Natural killer cell (primary cell): ENCODE results near the gene UBXN6. TPM values are rescaled to one million over a fixed set of nuclear protein-coding genes. Genes with fewer than 3 reads are reported as not detected.
A peak's percentile ranks its signal among the peaks of the same experiment; 100 is the strongest.

Experiments used
- ATAC-seq, 3 donors: fragments of 150-1000 bp in 2 of 3; fragments of 200-7000 bp in 1 of 3; cut with Tn5 transposase; 1 replicate in 1 of 3; 2 replicates in 2 of 3; pipeline ENCODE4 v1.10.0; 2021; ENCODE audit warnings: mild to moderate bottlenecking in 2 of 3, moderate library complexity in 2 of 3
- DNase-seq, 2 donors: peaks; one replicate each; pipeline versions ENCODE4 v3.0.0 to v3.0.0-alpha.2; 2013 to 2021; ENCODE audit warnings: mixed read lengths in 1 of 2
- H3K27ac ChIP-seq: one replicate; pipeline ENCODE4 v1.5.1; 2013; ENCODE audit warnings: mild to moderate bottlenecking, low read length
- H3K27me3 ChIP-seq: one replicate; pipeline ENCODE4 v1.6.1; 2013; ENCODE audit warnings: low read length; ENCODE audit not compliant: control insufficient read depth, insufficient read depth
- H3K36me3 ChIP-seq: one replicate; pipeline ENCODE4 v1.6.1; 2013; ENCODE audit warnings: low read length; ENCODE audit not compliant: control insufficient read depth, insufficient read depth
- H3K4me1 ChIP-seq: one replicate; pipeline ENCODE4 v1.6.1; 2013; ENCODE audit warnings: low read length; ENCODE audit not compliant: control insufficient read depth, insufficient read depth
- H3K4me3 ChIP-seq: one replicate; pipeline ENCODE4 v1.5.1; 2013; ENCODE audit warnings: low read length
- H3K9me3 ChIP-seq: one replicate; pipeline ENCODE4 v1.6.1; 2013; ENCODE audit warnings: low read length; ENCODE audit not compliant: control insufficient read depth, insufficient read depth
- H3K27ac Mint-ChIP-seq, 2 donors: one replicate each; pipeline ENCODE4 v1.8.0; 2022; ENCODE audit warnings: mild to moderate bottlenecking in 2 of 2, mixed read lengths in 2 of 2, moderate library complexity in 1 of 2
- H3K27me3 Mint-ChIP-seq, 2 donors: one replicate each; pipeline ENCODE4 v1.8.0; 2022; ENCODE audit warnings: low read depth in 2 of 2, mixed read lengths in 2 of 2
- H3K36me3 Mint-ChIP-seq: one replicate; pipeline ENCODE4 v1.8.0; 2022; ENCODE audit warnings: mixed read lengths
- H3K4me1 Mint-ChIP-seq, 2 donors: one replicate each; pipeline ENCODE4 v1.8.0; 2022; ENCODE audit warnings: mixed read lengths in 2 of 2
- H3K4me3 Mint-ChIP-seq: one replicate; pipeline ENCODE4 v1.8.0; 2022; ENCODE audit warnings: mild to moderate bottlenecking, moderate library complexity, mixed read lengths
- H3K9me3 Mint-ChIP-seq, 2 donors: one replicate each; pipeline ENCODE4 v1.8.0; 2022; ENCODE audit warnings: mixed read lengths in 2 of 2
- WGBS: methylation state at CpG from one replicate; pipeline ENCODE4 v1.1.7; 2013; ENCODE audit warnings: missing lambda C conversion rate; ENCODE audit not compliant: insufficient coverage; 5-methylcytosine and 5-hydroxymethylcytosine counted together
- intact Hi-C: fragments of 100-400 bp; cut with micrococcal nuclease; formaldehyde crosslinking; loops from one replicate; pipeline ENCODE4 v1.14.2; 2022
- total RNA-seq, 4 donors: library from RNA; stranded (reverse); fragments of 120-200 nt in 1 of 4; gene quantifications; one replicate each; pipeline versions ENCODE4 v1.2.3 to v1.2.4, GENCODE V29; 2013 to 2022
- TF ChIP-seq, protein P1 (sequence below): fragments of 200-600 bp; IDR thresholded peaks from one replicate; pipeline ENCODE4 v1.8.0; 2022; ENCODE audit warnings: antibody characterized with exemption

UBXN6 gene
- total RNA-seq, 3 donors from 2014 or later (not counting 1 experiment from before 2014, with no cell fraction given), result 54.3 to 67.7 (median 63.3) TPM

DNA sequence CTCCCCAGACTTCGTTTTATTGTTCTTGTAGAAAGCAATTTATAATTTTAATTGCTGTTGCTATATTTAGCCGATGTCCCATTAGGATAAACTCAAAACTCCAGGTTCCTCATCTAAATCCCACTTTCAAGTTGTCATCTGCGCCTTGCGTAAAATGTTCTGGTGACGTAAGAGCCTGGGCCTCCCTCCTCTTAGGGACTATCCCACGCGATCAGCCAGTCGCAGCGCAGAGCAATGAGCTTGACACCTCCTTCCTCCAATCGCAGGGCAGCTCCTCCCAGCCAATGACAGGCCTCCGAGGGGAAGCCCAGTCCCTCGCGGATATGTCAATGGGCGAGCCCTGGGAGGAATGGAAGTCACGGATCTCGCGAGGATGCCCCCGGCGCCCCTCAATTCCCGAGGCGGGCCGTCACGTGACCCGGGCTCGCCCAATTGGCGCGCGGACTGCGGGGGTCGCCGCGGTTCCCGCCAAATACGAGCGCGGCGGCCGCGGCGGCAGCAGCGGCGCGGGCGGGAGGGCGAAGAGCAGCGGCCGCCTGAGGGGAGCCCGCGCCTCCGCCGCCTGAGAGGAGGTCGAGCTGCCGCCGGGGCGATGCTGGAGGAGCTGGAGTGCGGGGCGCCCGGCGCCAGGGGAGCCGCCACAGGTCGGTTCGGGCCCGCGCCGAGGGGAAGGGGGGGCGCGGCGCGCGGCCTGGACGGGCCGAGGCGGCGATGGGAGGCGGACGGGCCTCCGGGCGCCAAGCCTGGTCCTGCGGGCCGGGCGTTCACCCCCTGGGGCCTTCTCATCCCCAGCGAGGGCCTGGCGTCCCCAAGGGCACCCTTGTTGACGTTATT, 55.2 kb downstream of the UBXN6 start, which contains the start of gene CHAF1A:
TSS of gene CHAF1A (plus strand) at position 470 of the 834 bp plus-strand sequence. CDS start at position 593, 123 bp downstream.
- H3K27me3 Mint-ChIP-seq, result no peaks in the 10 kb centered on the region
- Histone ChIP-seq H3K27me3 (no peaks in the 10 kb centered on the region), H3K4me1 (peaks cover 44% of the 10 kb centered on the region), H3K9me3 (no peaks in the 10 kb centered on the region), H3K36me3 (no peaks in the 10 kb centered on the region), H3K27ac (peak within 1 kb of the TSS; percentile 97), H3K4me3 (peak within 1 kb of the TSS; percentile 68)
- DNase-seq (peak; percentile 97 to 100), ATAC-seq (peak; percentile 86 to 93 (median 86))
- intact Hi-C loops, result loop anchor here (1.0 to 5.0 kb wide), 3 partner anchors 55 to 135 kb away; partner anchors contain the start of gene UBXN6
- peak within 1 kb of the TSS; percentile 94 for H3K4me3 Mint-ChIP-seq
- TF ChIP-seq, protein P1, sequence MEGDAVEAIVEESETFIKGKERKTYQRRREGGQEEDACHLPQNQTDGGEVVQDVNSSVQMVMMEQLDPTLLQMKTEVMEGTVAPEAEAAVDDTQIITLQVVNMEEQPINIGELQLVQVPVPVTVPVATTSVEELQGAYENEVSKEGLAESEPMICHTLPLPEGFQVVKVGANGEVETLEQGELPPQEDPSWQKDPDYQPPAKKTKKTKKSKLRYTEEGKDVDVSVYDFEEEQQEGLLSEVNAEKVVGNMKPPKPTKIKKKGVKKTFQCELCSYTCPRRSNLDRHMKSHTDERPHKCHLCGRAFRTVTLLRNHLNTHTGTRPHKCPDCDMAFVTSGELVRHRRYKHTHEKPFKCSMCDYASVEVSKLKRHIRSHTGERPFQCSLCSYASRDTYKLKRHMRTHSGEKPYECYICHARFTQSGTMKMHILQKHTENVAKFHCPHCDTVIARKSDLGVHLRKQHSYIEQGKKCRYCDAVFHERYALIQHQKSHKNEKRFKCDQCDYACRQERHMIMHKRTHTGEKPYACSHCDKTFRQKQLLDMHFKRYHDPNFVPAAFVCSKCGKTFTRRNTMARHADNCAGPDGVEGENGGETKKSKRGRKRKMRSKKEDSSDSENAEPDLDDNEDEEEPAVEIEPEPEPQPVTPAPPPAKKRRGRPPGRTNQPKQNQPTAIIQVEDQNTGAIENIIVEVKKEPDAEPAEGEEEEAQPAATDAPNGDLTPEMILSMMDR, result no peak
- H3K4me1 Mint-ChIP-seq, result peaks cover 28 to 41% of the 10 kb centered on the region in 2 donors
- no peaks in the 10 kb centered on the region for H3K36me3 Mint-ChIP-seq
- H3K9me3 Mint-ChIP-seq, result no peaks in the 10 kb centered on the region
- under 1% methylated on average over 84 of the region's 84 CpGs for WGBS
- H3K27ac Mint-ChIP-seq, result peak within 1 kb of the TSS; percentile 99 to 100

DNA sequence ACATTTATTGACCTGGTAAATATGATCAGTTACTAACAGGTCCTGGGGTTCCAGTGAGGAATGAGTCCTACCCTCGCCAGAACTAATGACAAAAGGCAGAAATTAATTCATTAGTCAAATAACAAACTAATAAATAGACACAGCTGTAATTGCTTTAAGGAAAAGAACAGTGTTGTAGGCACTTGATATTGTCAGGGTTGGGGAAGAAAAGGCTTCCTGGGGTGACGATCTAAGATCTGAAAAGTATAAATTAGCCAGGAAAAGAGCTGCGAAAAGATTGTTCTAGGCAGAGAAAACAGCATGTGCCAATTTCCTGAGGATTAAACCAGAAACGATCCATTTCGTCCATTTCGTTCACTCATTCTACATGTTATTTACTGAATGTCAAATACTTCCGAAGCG, 55.8 kb downstream of the UBXN6 start:
- Mint-ChIP-seq H3K4me3 (peak overlapping the region; percentile 94), H3K4me1 (peaks cover 33 to 47% of the 10 kb centered on the region in 2 donors), H3K9me3 (no peaks in the 10 kb centered on the region), H3K36me3 (no peaks in the 10 kb centered on the region), H3K27me3 (no peaks in the 10 kb centered on the region), H3K27ac (peak overlapping the region; percentile 99 to 100)
- DNase-seq (no peak), ATAC-seq (no peak)
- H3K27ac ChIP-seq, result peak overlapping the region; percentile 97
- H3K27me3 ChIP-seq, result no peaks in the 10 kb centered on the region
- 0% methylated on average over 6 of the region's 8 CpGs for WGBS
- TF ChIP-seq, protein P1, result no peak
- peaks cover 2% of the 10 kb centered on the region for H3K36me3 ChIP-seq
- intact Hi-C loops, result loop anchor here (1.0 to 5.0 kb wide), 4 partner anchors 56 to 134 kb away; partner anchors contain the start of genes MPND and UBXN6
- no peaks in the 10 kb centered on the region for H3K9me3 ChIP-seq
- H3K4me1 ChIP-seq, result peaks cover 48% of the 10 kb centered on the region
- H3K4me3 ChIP-seq, result peak overlapping the region; percentile 35

DNA sequence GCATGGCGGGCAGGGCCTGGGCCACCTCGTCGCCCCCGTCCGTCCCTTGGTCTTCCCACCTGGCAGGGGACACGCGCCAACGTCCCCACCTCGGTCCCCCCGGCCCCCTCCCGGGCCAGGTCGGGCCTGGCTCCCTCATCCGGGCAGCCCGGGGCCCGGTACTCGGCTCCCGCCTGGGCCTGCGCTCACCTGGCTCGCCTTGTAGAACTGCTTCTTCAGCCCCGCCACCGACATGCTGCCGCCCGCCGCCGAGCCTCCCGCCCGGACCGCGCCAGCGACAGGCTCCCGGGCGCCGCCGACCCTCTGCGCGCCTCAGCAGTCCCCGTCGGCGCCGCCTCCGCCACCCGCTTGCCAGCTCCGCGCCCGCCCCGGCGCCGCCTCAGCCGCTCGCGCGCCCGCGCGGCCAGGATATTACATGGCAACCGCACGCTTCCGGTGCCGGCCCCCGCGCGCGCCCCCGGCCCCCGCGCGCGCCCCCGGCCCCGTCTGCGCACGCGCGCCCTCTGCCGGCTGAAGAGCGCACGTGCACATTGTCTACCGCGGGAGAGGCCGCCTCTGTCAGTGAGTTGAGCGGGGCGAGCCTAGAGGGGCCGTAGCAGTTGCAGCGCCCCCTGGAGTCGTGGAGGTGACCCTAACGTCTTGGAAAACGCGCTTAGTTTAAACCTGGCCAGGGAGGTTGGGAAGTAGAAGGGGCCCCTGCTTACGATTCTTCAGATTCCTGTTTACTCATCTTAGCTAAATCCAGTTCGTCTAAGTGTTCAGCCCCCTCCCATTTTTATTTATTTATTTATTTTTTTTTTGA, 57.3 kb downstream of the UBXN6 start, which contains the start of gene SH3GL1:
TSS of gene SH3GL1 (minus strand) at position 413 of the 802 bp plus-strand sequence. CDS start at position 234, 179 bp downstream.
- no peaks in the 10 kb centered on the region for H3K9me3 Mint-ChIP-seq
- DNase-seq (peak; percentile 93 to 98), ATAC-seq (peak; percentile 64 to 90 (median 68))
- H3K27ac Mint-ChIP-seq, result peak within 1 kb of the TSS; percentile 99 to 100
- under 1% methylated on average over 90 of the region's 90 CpGs for WGBS
- H3K4me3 ChIP-seq, result peak within 1 kb of the TSS; percentile 88
- intact Hi-C loops, result loop anchor here (1.0 to 5.0 kb wide), 3 partner anchors 58 to 153 kb away; partner anchors contain the start of genes MPND and YJU2
- H3K4me1 Mint-ChIP-seq, result peaks cover 38 to 51% of the 10 kb centered on the region in 2 donors
- H3K4me3 Mint-ChIP-seq, result peak within 1 kb of the TSS; percentile 96
- H3K9me3 ChIP-seq, result no peaks in the 10 kb centered on the region
- no peaks in the 10 kb centered on the region for H3K27me3 ChIP-seq
- H3K27me3 Mint-ChIP-seq, result no peaks in the 10 kb centered on the region
- TF ChIP-seq, protein P1, result peak; percentile 82
- H3K36me3 ChIP-seq, result peaks cover 6% of the 10 kb centered on the region
- H3K27ac ChIP-seq, result peak within 1 kb of the TSS; percentile 97
- H3K4me1 ChIP-seq, result peaks cover 48% of the 10 kb centered on the region
- no peaks in the 10 kb centered on the region for H3K36me3 Mint-ChIP-seq
